Pancreas (tissue), 10 donors: ENCODE results near the gene ENO1. TPM values are rescaled to one million over a fixed set of nuclear protein-coding genes. Genes with fewer than 3 reads are reported as not detected.

ENCODE experiments used
- ATAC-seq, 4 donors: fragments of 200-7000 bp; cut with Tn5 transposase; one replicate each; pipeline versions ENCODE4 v1.8.0 to v1.9.1; 2020; ENCODE audit warnings: mild to moderate bottlenecking in 4 of 4, moderate library complexity in 4 of 4
- DNase-seq, 6 donors: peaks; one replicate each; pipeline ENCODE4 v3.0.0-alpha.2; 2020
- FAIRE-seq: peaks from 2 replicates; lab custom pipeline; 2012; peaks lifted over from hg19 to GRCh38; lab: Jason Lieb, UNC
- H3K27ac ChIP-seq, 4 donors: fragments of 200-600 bp; sonication (generic); 1 replicate in 3 of 4; 2 replicates in 1 of 4; pipeline versions ENCODE4 v1.5.0 to v1.8.0; 2020
- H3K27me3 ChIP-seq, 4 donors: fragments of 200-600 bp; one replicate each; pipeline ENCODE4 v1.8.0; 2021
- H3K36me3 ChIP-seq, 3 donors: fragments of 200-600 bp; sonication (generic) in 1 of 3; one replicate each; pipeline versions ENCODE4 v1.5.0 to v1.8.0; 2020 to 2021
- H3K4me1 ChIP-seq, 3 donors: fragments of 200-600 bp; one replicate each; pipeline ENCODE4 v1.8.0; 2021
- H3K4me3 ChIP-seq, 4 donors: fragments of 200-600 bp; sonication (generic) in 2 of 4; one replicate each; pipeline versions ENCODE4 v1.5.0 to v1.8.0; 2020 to 2021
- H3K9me3 ChIP-seq, 4 donors: fragments of 200-600 bp; one replicate each; pipeline ENCODE4 v1.8.0; 2021
- CTCF ChIP-seq, 4 donors: fragments of 200-600 bp; sonication (generic) in 3 of 4; IDR thresholded peaks; one replicate each; pipeline versions ENCODE4 v1.5.0 to v1.8.0; 2021; ENCODE audit warnings: antibody characterized with exemption in 4 of 4
- WGBS, 2 donors: extraction: QIAGEN DNeasy Blood & Tissue Kit; methylation state at CpG; one replicate each; pipeline ENCODE4 v1.1.7; 2013; 5-methylcytosine and 5-hydroxymethylcytosine counted together
- intact Hi-C, 3 donors: fragments of 100-400 bp; cut with DNase I; formaldehyde crosslinking; loops; one replicate each; pipeline versions ENCODE4 v1.11.1 to v1.14.2; 2022
- polyA plus RNA-seq, 2 donors: library from polyadenylated mRNA; stranded (reverse); fragments of 200-250 nt; gene quantifications; one replicate each; pipeline ENCODE4 v1.2.3, GENCODE V29; 2013
- total RNA-seq, 6 donors: library from RNA; stranded (reverse); fragmentation: NEBNext Ultra II Directional in 4 of 6; extraction: Animal tissue kit (Norgen Biotek cat#: 25700) in 4 of 6; gene quantifications; one replicate each; pipeline versions ENCODE4 v1.2.1 to v1.2.4, GENCODE V29; 2021 to 2023
- donor health status: healthy with polysubstance abuse.
- donor health status: DM: no; HTN: no; CAD: no; lungs with moderate emphysema.
- donor health status: DM: no; HTN: no; CAD: no.
- donor health status: control.
- donor health status: control.
- donor health status: Bipolar disorder and iron deficiency.
- donor health status: DM: yes; HTN: yes; CAD: no.
- donor health status: DM: no; HTN: no; CAD: no.
- donor health status: DM: no; HTN: no; CAD: no.
- donor health status: DM: yes; HTN: yes; CAD: no.

The ENO1 gene
- total and polyA plus RNA-seq, 8 donors: 69.9 to 299 (median 166) TPM

GRCh38 chr1:8854240-8854639 is 24.2 kb downstream of the ENO1 start:
- FAIRE-seq (no peak), ATAC-seq (no peak)

GRCh38 chr1:8851060-8851459 is 27.4 kb downstream of the ENO1 start:
- 89 to 91% methylated on average over 4 to 5 of the region's 5 CpGs for WGBS, 2 donors
- FAIRE-seq (no peak), DNase-seq (no peak), ATAC-seq (no peak)
- no peaks in the 10 kb centered on the region for H3K36me3 ChIP-seq
- H3K4me1 ChIP-seq: peaks cover 8 to 12% (median 9%) of the 10 kb centered on the region in 3 donors
- no peak for TF ChIP-seq CTCF (IDR thresholded peaks at IDR 0.05)
- no peak overlapping the region for H3K27ac ChIP-seq
- intact Hi-C loops: no loop called here
- no peaks in the 10 kb centered on the region for H3K9me3 ChIP-seq
- H3K4me3 ChIP-seq: no peak overlapping the region
- H3K27me3 ChIP-seq: no peaks in the 10 kb centered on the region

More at GRCh38 chr1:8854240-8854639, 24.2 kb downstream of the ENO1 start:
- TF ChIP-seq CTCF (IDR thresholded peaks at IDR 0.05): no peak
- H3K36me3 ChIP-seq: no peaks in the 10 kb centered on the region
- no peaks in the 10 kb centered on the region for H3K9me3 ChIP-seq
- H3K4me1 ChIP-seq: peaks cover 0 to 19% (median 12%) of the 10 kb centered on the region in 3 donors
- no peak overlapping the region for H3K27ac ChIP-seq
- H3K4me3 ChIP-seq: no peak overlapping the region
- H3K27me3 ChIP-seq: no peaks in the 10 kb centered on the region
- intact Hi-C loops: no loop called here
- no peak for DNase-seq
- WGBS, 2 donors: 85 to 89% methylated on average over 7 of the region's 7 CpGs

- H3K9me3 ChIP-seq: no peaks in the 10 kb centered on the region
- TF ChIP-seq CTCF (IDR thresholded peaks at IDR 0.05): peak; percentile 86 to 96 (median 95)
- H3K27ac ChIP-seq: peak overlapping the region in 3 of 4 donors; percentile 17 to 72 (median 71)
- 24 to 26% methylated on average over 19 of the region's 19 CpGs for WGBS, 2 donors
- no peak overlapping the region for H3K4me3 ChIP-seq
- peak; percentile 53 for FAIRE-seq
- H3K27me3 ChIP-seq: no peaks in the 10 kb centered on the region
- intact Hi-C loops: loop anchor here in 1 of 3 donors (10.0 kb wide), 1 partner anchor 114 kb away; no protein-coding TSS in a partner anchor
- peaks cover 8 to 12% (median 9%) of the 10 kb centered on the region in 3 donors for H3K4me1 ChIP-seq
- DNase-seq: peak; percentile 91 to 98 (median 94)
- peak; percentile 97 to 99 (median 99) for ATAC-seq
- no peaks in the 10 kb centered on the region for H3K36me3 ChIP-seq
Observed at GRCh38 chr1:8848663-8849386, 29.7 kb downstream of the ENO1 start.

GRCh38 chr1:8847990-8848389 is 30.5 kb downstream of the ENO1 start:
- Histone ChIP-seq H3K36me3 (no peaks in the 10 kb centered on the region), H3K27ac (peak overlapping the region in 3 of 4 donors; percentile 17 to 72 (median 71)), H3K4me1 (peaks cover 8 to 12% (median 9%) of the 10 kb centered on the region in 3 donors), H3K9me3 (no peaks in the 10 kb centered on the region), H3K4me3 (no peak overlapping the region), H3K27me3 (no peaks in the 10 kb centered on the region)
- 11 to 23% methylated on average over 5 of the region's 5 CpGs for WGBS, 2 donors
- intact Hi-C loops: loop anchor here in 1 of 3 donors (10.0 kb wide), 1 partner anchor 113 kb away; no protein-coding TSS in a partner anchor
- DNase-seq (peak in 4 of 6 donors; percentile 37 to 62 (median 58)), ATAC-seq (peak; percentile 57 to 81 (median 69)), FAIRE-seq (no peak)
- TF ChIP-seq CTCF (IDR thresholded peaks at IDR 0.05): no peak

- no peaks in the 10 kb centered on the region for H3K9me3 ChIP-seq
- no peaks in the 10 kb centered on the region for H3K27me3 ChIP-seq
- no peak overlapping the region for H3K4me3 ChIP-seq
- no peak overlapping the region for H3K27ac ChIP-seq
- no peaks in the 10 kb centered on the region for H3K36me3 ChIP-seq
- FAIRE-seq (no peak), ATAC-seq (no peak), DNase-seq (no peak)
- peaks cover 8 to 12% (median 9%) of the 10 kb centered on the region in 3 donors for H3K4me1 ChIP-seq
- intact Hi-C loops: loop anchor here in 1 of 3 donors (10.0 kb wide), 1 partner anchor 111 kb away; no protein-coding TSS in a partner anchor
- TF ChIP-seq CTCF (IDR thresholded peaks at IDR 0.05): no peak
- WGBS, 2 donors: 73 to 75% methylated on average over 4 of the region's 4 CpGs
Observed at GRCh38 chr1:8846263-8846662, 32.2 kb downstream of the ENO1 start.
